Kidney (tissue), 14 donors: ENCODE measurements around the gene OR4F6. TPM values are rescaled to one million over a fixed set of nuclear protein-coding genes. Genes with fewer than 3 reads are reported as not detected.
"Not testable (repeated sequence)": the region's sequence is repeated elsewhere in the genome, so short reads cannot be mapped to it uniquely, and the experiment has no call there.

Experiments
- DNase-seq, 5 donors: peaks; one replicate each; pipeline ENCODE4 v3.0.0-alpha.2; 2013 to 2020
- FAIRE-seq: peaks from 2 replicates; lab custom pipeline; 2012; peaks lifted over from hg19 to GRCh38; lab: Jason Lieb, UNC
- H3K27ac ChIP-seq, 2 donors: one replicate each; pipeline ENCODE4 v1.7.0; 2013; ENCODE audit warnings: low read depth in 2 of 2, low read length in 2 of 2, inconsistent platforms in 1 of 2
- H3K27me3 ChIP-seq: one replicate; pipeline ENCODE4 v1.7.1; 2013; ENCODE audit warnings: low read length, inconsistent platforms; ENCODE audit not compliant: control insufficient read depth, insufficient read depth
- H3K36me3 ChIP-seq, 3 donors: one replicate each; pipeline versions ENCODE4 v1.7.0 to v1.7.1; 2013; ENCODE audit warnings: low read length in 3 of 3, control low read depth in 1 of 3, inconsistent platforms in 1 of 3; ENCODE audit not compliant: insufficient read depth in 3 of 3, control insufficient read depth in 2 of 3
- H3K4me1 ChIP-seq, 3 donors: one replicate each; pipeline versions ENCODE4 v1.7.0 to v1.7.1; 2013; ENCODE audit warnings: low read length in 3 of 3, inconsistent platforms in 1 of 3, low read depth in 1 of 3; ENCODE audit not compliant: control insufficient read depth in 2 of 3, insufficient read depth in 2 of 3
- H3K4me3 ChIP-seq, 3 donors: one replicate each; pipeline versions ENCODE4 v1.7.0 to v1.8.1; 2013; ENCODE audit warnings: low read length in 3 of 3, control low read depth in 1 of 3, inconsistent platforms in 1 of 3
- H3K9ac ChIP-seq, 3 donors: one replicate each; pipeline versions ENCODE4 v1.7.0 to v1.7.1; 2013; ENCODE audit warnings: low read length in 3 of 3, control low read depth in 1 of 3, inconsistent platforms in 1 of 3
- H3K9me3 ChIP-seq, 3 donors: one replicate each; pipeline versions ENCODE4 v1.7.0 to v1.7.1; 2013; ENCODE audit warnings: low read length in 3 of 3, control low read depth in 1 of 3, inconsistent platforms in 1 of 3; ENCODE audit not compliant: control insufficient read depth in 2 of 3, insufficient read depth in 1 of 3
- intact Hi-C: fragments of 100-400 bp; cut with DNase I; formaldehyde crosslinking; loops from one replicate; pipeline ENCODE4 v1.11.1; 2022
- polyA plus RNA-seq: library from polyadenylated mRNA; stranded (reverse); fragments of 350-450 nt; fragmentation: Illumina TruSeq; extraction: RNeasy Lipid Tissue Mini Kit (QIAGEN cat#74804); gene quantifications from one replicate; pipeline ENCODE4 v1.2.3, GENCODE V29; 2014; ENCODE audit warnings: low read depth, low replicate concordance; ENCODE audit not compliant: insufficient read depth
- total RNA-seq: library from RNA; stranded (reverse); fragmentation: NEBNext Ultra II Directional; extraction: Animal tissue kit (Norgen Biotek cat#: 25700); gene quantifications from one replicate; pipeline ENCODE4 v1.2.1, GENCODE V29; 2021
- TF ChIP-seq, protein P1 (sequence below): IDR thresholded peaks from 3 replicates; pipeline ENCODE4 v1.5.1; 2012; ENCODE audit warnings: mild to moderate bottlenecking, moderate library complexity, borderline replicate concordance; ENCODE audit not compliant: insufficient read depth; ENCODE audit errors: extremely low read depth
- donor health status: control.
- donor health status: control.
- donor health status: control.
- donor health status: control.
- donor health status: control.
- donor health status: DM: yes; HTN: yes; CAD: no.
- donor health status: Normal renal cell carcinoma (clear cell type).

The OR4F6 gene
- total and polyA plus RNA-seq, 2 donors from 2014 or later = not detected

DNA sequence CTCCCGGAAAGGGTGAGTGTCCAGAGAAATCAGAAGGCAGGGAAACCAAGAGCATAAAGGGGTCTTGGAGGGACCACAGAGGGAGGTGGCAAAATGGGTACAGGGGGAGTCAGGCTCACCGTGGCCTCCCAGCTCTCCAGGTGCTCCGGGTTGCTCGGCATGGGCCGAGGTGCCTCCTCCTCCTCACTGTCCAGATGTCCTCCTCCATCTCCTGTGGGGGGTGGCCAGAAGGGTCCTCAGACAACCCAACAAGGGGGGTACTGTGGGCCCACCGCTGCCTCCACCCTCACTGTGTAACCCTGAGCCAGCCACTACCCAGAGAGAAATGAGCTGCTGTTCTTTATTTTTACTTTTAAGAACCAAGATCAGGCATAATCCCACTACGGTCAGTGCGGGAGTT, 30.4 kb upstream of the OR4F6 start:
- Histone ChIP-seq H3K4me3 (no peak overlapping the region), H3K4me1 (no peaks in the 10 kb centered on the region), H3K27ac (no peak overlapping the region), H3K27me3 (no peaks in the 10 kb centered on the region), H3K9ac (no peak overlapping the region), H3K9me3 (no peaks in the 10 kb centered on the region), H3K36me3 (no peaks in the 10 kb centered on the region)
- FAIRE-seq (no peak), DNase-seq (peak in 1 of 5 donors; percentile 58)
- TF ChIP-seq, protein P1, sequence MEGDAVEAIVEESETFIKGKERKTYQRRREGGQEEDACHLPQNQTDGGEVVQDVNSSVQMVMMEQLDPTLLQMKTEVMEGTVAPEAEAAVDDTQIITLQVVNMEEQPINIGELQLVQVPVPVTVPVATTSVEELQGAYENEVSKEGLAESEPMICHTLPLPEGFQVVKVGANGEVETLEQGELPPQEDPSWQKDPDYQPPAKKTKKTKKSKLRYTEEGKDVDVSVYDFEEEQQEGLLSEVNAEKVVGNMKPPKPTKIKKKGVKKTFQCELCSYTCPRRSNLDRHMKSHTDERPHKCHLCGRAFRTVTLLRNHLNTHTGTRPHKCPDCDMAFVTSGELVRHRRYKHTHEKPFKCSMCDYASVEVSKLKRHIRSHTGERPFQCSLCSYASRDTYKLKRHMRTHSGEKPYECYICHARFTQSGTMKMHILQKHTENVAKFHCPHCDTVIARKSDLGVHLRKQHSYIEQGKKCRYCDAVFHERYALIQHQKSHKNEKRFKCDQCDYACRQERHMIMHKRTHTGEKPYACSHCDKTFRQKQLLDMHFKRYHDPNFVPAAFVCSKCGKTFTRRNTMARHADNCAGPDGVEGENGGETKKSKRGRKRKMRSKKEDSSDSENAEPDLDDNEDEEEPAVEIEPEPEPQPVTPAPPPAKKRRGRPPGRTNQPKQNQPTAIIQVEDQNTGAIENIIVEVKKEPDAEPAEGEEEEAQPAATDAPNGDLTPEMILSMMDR = no peak
- intact Hi-C loops = no loop called here

DNA sequence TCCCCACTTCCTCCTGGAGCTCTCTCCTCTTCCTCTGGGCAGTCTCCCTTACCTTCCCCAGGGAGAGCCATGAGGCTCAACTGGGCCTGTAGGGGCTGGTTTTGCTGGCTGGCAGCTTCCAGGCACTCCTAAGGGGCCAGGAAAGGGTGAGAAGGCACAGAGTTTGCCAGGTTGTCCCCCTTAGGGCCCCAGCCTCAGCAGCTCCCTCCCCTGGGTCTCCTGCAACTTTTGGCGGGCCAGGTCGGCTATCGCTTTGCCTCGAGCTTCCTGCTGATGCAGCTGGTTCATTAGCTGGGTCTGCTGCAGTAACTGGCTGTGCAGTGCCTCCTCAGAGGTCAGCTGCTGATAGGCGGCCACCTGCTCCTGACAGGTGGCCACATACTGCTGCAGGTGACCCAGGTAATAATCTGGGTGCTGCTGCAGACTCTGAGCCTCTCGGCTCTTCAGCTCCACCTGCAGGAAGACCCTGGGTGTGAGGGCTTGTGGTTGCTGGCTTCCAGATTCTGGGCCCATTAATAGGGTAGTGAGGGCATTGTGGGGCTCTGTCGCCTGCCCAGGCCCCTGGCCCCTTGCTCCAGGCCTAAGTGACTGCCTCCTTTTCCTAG, 29.7 kb upstream of the OR4F6 start:
- FAIRE-seq (no peak), DNase-seq (peak in 1 of 5 donors; percentile 22)
- no peak overlapping the region for H3K27ac ChIP-seq

DNA sequence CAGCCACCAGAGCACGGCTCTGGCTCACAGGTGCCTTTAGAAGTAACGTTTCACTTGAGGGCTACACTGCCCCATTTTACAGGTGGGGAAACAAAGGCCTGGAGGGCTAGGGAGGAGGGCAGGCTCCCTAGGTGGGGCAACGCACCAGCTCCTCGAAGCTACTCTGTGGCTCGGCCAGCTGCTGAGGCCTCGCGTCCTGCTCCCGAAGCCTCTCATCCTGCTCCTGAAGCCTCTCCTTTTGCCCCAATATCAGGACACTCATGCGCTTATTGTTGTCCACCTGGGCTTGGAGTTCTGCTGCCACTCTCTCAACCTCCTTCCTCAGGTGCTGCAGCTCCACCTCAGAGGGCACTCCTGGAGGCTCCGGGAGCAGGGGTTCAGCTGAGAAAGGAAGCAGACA, 28.2 kb upstream of the OR4F6 start:
- intact Hi-C loops = no loop called here

More for the DNA sequence above, 29.7 kb upstream of the OR4F6 start:
- intact Hi-C loops = no loop called here
- Histone ChIP-seq H3K36me3 (no peaks in the 10 kb centered on the region), H3K9ac (no peak overlapping the region), H3K9me3 (no peaks in the 10 kb centered on the region), H3K4me3 (no peak overlapping the region), H3K4me1 (no peaks in the 10 kb centered on the region), H3K27me3 (no peaks in the 10 kb centered on the region)
- TF ChIP-seq, protein P1 = no peak

DNA sequence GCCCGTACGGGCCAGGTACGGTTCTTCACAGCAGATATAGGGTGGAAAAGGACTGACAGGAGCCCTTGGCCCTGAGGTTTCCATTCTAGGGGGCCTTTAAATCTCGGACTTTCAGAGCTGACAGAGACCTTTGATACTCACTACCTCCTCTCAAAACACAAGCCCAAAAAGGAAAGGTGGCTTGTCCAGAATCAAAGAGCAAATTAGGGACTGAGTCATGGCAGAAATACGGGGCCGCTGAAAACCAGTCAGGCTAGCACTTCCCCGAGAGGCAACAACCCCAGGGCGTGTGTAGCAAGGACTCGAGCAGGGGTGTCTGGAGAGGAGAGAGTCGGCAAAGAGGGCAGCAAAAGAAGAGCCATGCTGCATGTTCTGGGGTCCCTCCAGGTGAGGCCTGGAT, 24.7 kb upstream of the OR4F6 start:
- FAIRE-seq, intact Hi-C loops, H3K4me3 ChIP-seq, H3K27ac ChIP-seq, H3K4me1 ChIP-seq, H3K9me3 ChIP-seq, H3K27me3 ChIP-seq, H3K36me3 ChIP-seq, H3K9ac ChIP-seq: not testable (repeated sequence)
- peak in 1 of 5 donors; percentile 37 for DNase-seq

More for the DNA sequence above, 28.2 kb upstream of the OR4F6 start:
- Histone ChIP-seq H3K4me3 (no peak overlapping the region), H3K36me3 (no peaks in the 10 kb centered on the region), H3K9ac (no peak overlapping the region), H3K9me3 (no peaks in the 10 kb centered on the region), H3K27ac (no peak overlapping the region), H3K4me1 (no peaks in the 10 kb centered on the region), H3K27me3 (no peaks in the 10 kb centered on the region)
- DNase-seq (peak in 1 of 5 donors; percentile 17), FAIRE-seq (no peak)
- TF ChIP-seq, protein P1 = no peak

DNA sequence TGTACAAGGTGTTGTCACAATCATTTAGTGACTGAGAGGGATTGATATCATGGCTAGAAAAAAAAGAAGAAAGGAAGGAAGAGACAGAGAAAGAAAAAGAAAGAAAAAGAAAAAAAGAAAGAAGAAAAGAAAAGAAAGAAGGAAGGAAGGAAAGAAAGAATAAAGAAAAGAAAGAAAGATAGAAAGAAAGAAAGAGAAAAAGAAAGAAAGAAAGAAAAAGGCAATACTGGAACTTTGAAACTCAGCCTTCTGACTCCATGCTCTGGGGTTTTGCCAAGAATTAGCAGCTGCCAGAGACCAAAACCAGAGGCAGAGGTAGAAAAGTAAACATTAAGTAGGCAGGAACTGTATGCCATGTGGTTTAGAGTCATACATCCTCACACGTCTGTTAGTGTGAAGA, 23.1 kb upstream of the OR4F6 start:
- H3K4me3 ChIP-seq, H3K4me1 ChIP-seq, intact Hi-C loops, FAIRE-seq, H3K9ac ChIP-seq, H3K27ac ChIP-seq, H3K36me3 ChIP-seq, H3K9me3 ChIP-seq, H3K27me3 ChIP-seq, DNase-seq: not testable (repeated sequence)
